Choroid plexus epithelial cell (primary cell): Measurements from ENCODE around the gene RPTOR.

Experiments used
- DNase-seq: peaks from one replicate; pipeline ENCODE4 v3.0.0-alpha.2; 2010; ENCODE audit warnings: low read depth
- H3K4me3 ChIP-seq: 2 replicates; pipeline ENCODE4 v1.5.1; 2011; ENCODE audit warnings: low read depth, mild to moderate bottlenecking, control low read depth, low read length, moderate library complexity
- CTCF ChIP-seq: conservative IDR thresholded peaks from 2 replicates; pipeline ENCODE4 v1.5.1; 2011; ENCODE audit warnings: low read depth, mild to moderate bottlenecking, control low read depth, inconsistent platforms, low read length, moderate library complexity

Gene RPTOR

GRCh38 chr17:80965606-80966005 lies 421.0 kb downstream of the RPTOR start:
- no peak overlapping the region for H3K4me3 ChIP-seq
- DNase-seq: no peak
- TF ChIP-seq CTCF: no peak

GRCh38 chr17:80967404-80967872 lies 422.8 kb downstream of the RPTOR start:
- DNase-seq: no peak
- no peak overlapping the region for H3K4me3 ChIP-seq
- no peak for TF ChIP-seq CTCF

- H3K4me3 ChIP-seq: no peak overlapping the region
- no peak for TF ChIP-seq CTCF
- peak; percentile 25 for DNase-seq
These were observed 424.0 kb downstream of the RPTOR start for GRCh38 chr17:80968602-80969029.

GRCh38 chr17:80969030-80969673 lies 424.5 kb downstream of the RPTOR start:
- no peak overlapping the region for H3K4me3 ChIP-seq
- TF ChIP-seq CTCF: no peak
- DNase-seq: no peak

DNA sequence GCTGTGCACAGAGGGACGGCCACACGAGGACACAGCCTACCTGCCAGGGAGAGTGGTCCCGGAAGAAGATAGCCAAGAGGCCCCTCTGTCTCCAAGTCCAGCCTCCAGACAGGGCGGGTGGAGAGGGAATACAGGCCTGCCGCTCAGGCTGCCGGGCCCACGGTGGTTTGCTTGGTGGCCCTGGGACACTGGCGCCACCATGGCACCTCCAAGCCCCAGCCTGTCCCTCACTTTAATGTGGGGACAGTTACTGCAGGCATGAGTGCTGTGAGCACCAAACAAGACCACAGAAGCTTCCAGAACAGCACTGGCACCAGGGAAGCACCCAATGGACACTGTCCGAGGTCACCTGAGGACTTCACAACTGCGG lies 425.0 kb downstream of the RPTOR start:
- DNase-seq: no peak
- no peak for TF ChIP-seq CTCF

GRCh38 chr17:80970044-80970761 lies 425.6 kb downstream of the RPTOR start:
- peak; percentile 28 for DNase-seq
- no peak overlapping the region for H3K4me3 ChIP-seq

More for the DNA sequence above, 425.0 kb downstream of the RPTOR start:
- H3K4me3 ChIP-seq: no peak overlapping the region

More at GRCh38 chr17:80970044-80970761, 425.6 kb downstream of the RPTOR start:
- TF ChIP-seq CTCF: peak; percentile 62
